ENCODE results near the gene E2F3.

DNA sequence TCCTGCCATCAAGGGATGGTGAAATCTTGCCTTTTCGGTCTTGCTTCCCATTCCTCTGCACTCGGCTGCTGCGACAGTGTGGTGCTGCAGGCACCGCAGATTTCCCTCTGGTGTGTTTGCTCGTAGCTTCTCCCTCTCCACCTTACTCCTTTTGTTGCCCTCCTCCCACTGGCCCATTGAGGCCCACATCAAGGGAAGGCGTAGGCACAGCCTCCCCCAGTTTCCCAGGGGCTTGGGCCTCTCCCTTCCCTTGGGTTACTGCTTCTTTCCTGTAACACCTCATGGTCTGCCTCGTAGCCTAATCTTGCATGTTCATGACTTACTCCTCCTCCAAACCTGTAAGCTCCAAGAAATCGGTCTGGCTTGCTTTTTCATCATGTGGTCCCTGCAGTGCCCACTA is 9.9 kb downstream of the E2F3 start:
- no peak for TF ChIP-seq CTCF (IDR thresholded peaks at IDR 0.05)
- no peak for TF ChIP-seq POLR2A (IDR thresholded peaks at IDR 0.05)
- no peak for TF ChIP-seq EP300 (IDR thresholded peaks at IDR 0.05)
- TF ChIP-seq POLR2AphosphoS5 (IDR thresholded peaks at IDR 0.05): no peak

Data from upper lobe of left lung (tissue), 4 donors.